HL-60/S4 treated with retinoic acid at 250 ng/mL for 4 days and 3 days (cell line): ENCODE data around the gene TUBGCP3.
"Not testable (repeated sequence)": the region's sequence is repeated elsewhere in the genome, so short reads cannot be mapped to it uniquely, and the experiment has no call there.

ENCODE experiments used
- in situ Hi-C: fragments of 300-500 bp; cut with MboI; formaldehyde crosslinking; loops from 2 replicates; pipeline ENCODE4 v1.7.0; 2022; ENCODE audit warnings: low sequenced_read_pairs

TUBGCP3 gene

DNA sequence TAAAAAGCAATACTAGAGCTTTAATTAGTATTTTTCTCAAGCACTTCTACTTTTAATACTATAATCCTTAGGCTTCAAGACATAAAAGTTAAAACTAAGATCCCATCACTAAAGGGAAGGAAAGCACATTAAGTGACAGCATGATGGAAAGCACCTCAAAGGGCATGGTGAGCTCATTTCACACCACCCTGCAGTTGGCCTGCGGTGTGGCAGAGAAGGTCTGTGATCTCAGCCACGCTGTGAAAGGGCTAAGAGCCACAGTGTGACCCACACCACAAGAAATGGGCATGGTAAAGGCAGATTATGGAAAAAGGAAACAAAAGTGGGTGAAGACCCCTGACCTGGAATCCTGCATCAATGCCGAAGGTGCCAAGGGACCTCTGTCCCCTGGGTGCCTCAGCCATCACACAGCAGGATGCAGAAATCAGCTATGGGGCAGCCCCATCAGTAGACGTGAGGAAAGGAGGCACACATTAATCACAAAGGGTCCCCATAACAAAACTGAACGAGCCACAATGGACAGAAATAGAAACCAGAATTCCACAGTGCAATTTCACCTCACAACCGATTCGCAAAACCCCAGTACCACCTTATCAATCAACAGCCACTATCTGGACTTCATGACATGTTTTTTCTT, 33.6 kb downstream of the TUBGCP3 start:
- in situ Hi-C loops = no loop called here

GRCh38 chr13:112548975-112549374, 39.0 kb downstream of the TUBGCP3 start:
- in situ Hi-C loops = not testable (repeated sequence)

GRCh38 chr13:112545856-112546255, 42.1 kb downstream of the TUBGCP3 start:
- in situ Hi-C loops = no loop called here

GRCh38 chr13:112532837-112533745, 54.9 kb downstream of the TUBGCP3 start:
- in situ Hi-C loops = no loop called here

- in situ Hi-C loops = no loop called here
These were observed 56.6 kb downstream of the TUBGCP3 start for GRCh38 chr13:112531263-112531794.

DNA sequence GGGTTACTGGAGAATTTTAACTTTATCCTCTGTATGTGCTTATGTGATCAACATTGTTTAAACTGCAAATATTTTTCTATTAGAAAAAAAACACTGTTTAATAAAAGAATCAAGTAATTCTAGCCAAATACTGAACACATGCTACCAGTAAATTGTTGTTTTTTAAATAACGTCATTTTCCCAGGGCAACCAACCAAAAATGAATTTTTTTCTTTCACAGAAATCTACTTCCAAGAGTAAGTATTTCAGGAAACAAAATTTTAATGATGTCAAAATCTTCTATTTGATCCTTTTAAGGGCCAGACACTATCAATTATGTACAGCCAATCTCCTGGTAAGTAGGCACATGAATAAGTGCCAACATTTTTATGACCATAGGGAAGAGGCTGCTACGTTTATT, 57.1 kb downstream of the TUBGCP3 start:
- in situ Hi-C loops = no loop called here

DNA sequence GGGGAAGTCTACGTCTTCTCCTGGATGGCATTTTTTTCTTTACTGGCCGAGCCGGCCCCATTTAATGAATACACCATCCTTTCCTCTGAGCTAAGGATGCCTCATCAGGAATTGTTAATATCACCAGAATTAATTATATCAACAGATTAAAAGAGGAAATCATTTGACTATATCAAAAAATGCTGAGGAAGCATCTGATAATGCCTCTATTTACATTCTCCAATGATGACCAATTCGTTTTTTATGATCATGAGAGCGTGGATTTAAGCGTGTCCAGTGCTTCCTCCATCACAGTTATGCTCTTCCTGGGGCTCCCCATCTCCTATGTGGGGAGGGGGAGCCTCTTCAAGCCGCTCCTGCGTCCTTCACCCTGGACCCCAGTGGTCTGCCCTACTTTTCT, 58.7 kb downstream of the TUBGCP3 start:
- in situ Hi-C loops = no loop called here

DNA sequence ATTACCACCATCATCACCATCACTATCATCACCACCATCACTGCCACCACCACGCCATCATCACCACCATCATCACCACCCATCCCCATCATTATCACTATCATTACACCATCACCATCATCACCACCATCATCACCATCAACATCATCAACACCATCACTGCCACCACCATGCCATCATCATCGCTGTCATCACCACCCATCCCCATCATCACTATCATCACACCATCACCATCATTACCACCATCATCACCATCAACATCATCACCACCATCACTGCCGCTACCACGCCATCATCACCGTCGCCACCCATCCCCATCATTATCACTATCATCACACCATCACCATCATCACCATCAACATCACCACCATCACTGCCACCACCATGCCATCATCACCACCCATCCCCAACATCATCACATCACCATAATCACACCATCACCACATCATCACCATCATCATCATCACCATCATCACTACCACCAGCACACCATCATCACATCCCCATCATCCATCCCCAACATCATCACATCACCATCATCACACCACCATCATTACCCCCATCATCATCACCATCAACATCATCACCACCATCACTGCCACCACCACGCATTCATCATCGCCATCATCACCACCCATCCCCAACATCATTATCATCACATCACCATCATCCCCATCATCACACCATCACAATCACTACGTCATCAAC, 61.7 kb downstream of the TUBGCP3 start:
- in situ Hi-C loops = no loop called here

DNA sequence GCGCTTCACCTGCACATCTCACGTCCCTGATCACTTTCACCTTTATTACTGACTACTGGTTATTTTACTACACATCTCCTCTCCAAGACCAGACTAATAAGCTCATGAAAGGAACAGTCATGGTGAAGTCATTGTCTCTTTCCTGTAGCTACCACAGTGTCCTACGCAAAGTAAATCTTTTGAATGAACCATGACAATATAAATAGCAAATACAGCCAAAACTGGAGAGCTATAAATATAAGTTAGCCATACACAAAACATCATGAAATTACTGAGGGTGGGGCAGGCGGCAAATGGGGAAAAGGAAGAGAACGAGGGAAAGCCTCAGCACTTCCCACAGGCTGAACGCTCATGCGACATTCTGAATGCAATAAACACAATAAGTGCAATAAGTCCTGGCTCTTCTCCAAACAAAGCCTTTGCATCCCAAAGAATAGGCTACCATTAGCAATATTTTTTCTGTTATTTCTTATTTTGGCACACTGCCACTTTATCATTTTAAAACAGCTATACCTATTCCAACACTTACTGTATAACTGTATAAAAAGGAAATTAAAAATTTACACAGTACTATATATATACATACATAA, 62.5 kb downstream of the TUBGCP3 start:
- in situ Hi-C loops = no loop called here

DNA sequence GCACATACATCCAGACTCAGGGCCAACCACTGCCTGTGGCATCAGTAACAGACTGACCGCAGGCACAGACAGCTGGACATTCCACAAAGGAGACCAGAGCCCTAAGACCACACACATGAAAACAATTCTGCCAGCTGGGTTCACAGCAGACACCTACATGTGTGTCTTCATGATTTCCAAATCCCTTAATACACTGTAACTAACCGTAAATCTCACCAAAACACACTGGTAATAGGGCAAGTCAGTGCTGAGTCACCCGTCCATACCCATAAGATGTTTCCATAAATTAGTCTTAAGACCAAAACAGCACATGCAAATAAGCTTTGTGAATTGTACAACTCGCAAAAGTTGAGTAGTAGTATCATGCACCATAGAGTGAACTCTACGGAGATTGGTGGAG, 65.4 kb downstream of the TUBGCP3 start:
- in situ Hi-C loops = no loop called here

- in situ Hi-C loops = no loop called here
These were observed 66.8 kb downstream of the TUBGCP3 start for GRCh38 chr13:112521073-112521685.

GRCh38 chr13:112519517-112520060, 68.4 kb downstream of the TUBGCP3 start:
- in situ Hi-C loops = no loop called here

- in situ Hi-C loops = no loop called here
These were observed 71.7 kb downstream of the TUBGCP3 start for GRCh38 chr13:112516218-112516617.

DNA sequence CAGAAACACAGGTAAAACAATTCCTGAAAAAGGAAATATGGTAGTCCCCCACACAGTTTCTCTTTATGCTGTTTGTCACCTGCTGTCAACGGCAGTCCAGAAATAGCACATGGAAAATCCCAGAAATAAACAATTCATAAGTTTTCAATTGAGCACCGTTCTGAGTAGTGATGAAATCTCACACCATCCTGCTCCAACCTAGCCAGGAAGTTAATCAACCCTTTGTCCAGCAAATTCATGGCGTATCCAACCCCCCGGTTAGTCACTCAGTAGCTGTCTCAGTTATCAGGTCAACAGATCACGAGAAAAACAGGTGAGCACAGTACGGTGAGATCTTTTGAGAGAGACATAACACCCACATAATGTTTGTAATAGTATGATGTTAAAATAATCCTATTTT, 74.2 kb downstream of the TUBGCP3 start:
- in situ Hi-C loops = no loop called here

DNA sequence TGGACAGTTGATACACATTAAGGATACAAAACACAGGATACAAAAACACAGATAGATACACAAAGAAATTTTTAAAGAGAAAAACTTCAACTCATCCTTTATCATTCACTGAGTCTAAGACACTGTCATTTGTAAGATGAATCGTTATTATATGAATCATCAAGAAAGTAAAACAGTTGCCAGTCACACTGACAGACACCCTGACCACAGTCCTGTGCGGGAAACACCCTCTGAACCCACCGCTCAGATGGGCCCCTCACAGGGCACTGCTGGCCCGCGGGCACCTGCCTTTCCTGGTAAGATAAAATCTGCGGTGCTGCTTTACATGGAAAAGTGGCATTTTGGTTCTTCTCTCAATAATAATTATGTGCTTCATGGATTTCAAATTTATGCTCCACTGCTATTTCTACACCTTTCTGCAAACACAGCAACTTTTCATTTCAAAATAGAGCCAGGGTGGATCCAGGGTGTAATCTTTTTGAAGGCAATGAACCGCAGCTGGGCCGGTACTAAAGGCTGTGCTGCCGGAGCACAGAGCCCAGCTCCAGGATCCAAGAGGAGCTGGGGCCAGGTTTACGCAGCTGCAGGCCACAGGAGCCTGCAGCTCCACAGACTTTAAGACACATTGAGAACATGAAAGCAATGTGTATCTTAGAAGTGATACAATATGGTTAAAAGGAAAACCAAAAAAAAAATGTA, 76.8 kb downstream of the TUBGCP3 start:
- in situ Hi-C loops = no loop called here

- in situ Hi-C loops = no loop called here
These were observed 77.8 kb downstream of the TUBGCP3 start for GRCh38 chr13:112510002-112510780.

DNA sequence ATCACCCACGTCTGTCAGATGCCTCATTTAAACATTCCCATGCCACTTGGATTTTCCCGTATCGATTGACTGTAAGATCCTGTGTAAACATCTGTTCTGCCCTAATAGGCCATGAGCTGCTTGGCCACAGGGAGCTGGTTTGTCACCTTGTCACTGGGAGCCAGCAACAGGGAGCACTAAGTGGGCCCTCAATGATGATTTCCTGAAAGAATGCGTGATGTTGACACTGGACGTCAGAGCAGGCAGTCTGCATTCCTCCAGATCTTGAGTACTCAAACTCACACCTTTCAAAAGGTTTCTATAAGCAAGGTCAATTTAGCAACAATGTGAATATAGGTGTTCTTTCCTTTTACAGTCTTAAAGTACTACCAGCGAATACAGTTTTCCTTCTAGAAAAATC, 78.8 kb downstream of the TUBGCP3 start:
- in situ Hi-C loops = no loop called here

GRCh38 chr13:112506046-112506445, 81.9 kb downstream of the TUBGCP3 start:
- in situ Hi-C loops = no loop called here

DNA sequence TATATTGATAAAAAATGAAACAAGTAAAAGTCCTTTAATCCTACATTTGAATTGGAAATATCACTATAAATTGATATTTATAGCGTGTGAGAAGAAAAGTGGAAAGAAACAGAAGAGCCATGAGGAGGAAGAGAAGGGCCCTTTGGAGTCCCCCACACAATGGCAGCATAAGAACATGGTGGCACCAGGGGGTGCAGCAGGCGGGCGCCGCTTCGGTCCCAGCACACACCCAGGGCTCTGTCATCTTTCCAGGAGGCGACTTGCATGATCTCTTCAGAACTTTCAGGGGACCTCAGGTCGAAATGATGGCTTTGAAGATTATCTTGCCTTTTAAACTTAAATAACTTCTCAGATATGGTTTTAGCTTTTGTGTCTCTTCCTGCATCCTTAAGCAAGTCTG, 91.8 kb downstream of the TUBGCP3 start:
- in situ Hi-C loops = no loop called here
